T-cell (primary cell): ENCODE results near the gene NKAIN2. TPM values are rescaled to one million over a fixed set of nuclear protein-coding genes. Genes with fewer than 3 reads are reported as not detected.

Source experiments
- ATAC-seq, 4 experiments: fragments of 200-7000 bp in 3 of 4; fragments of 150-1000 bp in 1 of 4; cut with Tn5 transposase; replicated peaks in 1 of 4; 1 replicate in 3 of 4; 2 replicates in 1 of 4; pipeline ENCODE4 v1.10.0; 2021; ENCODE audit warnings: moderate library complexity in 3 of 4, mild to moderate bottlenecking in 2 of 4, moderate number of reproducible peaks in 1 of 4
- CTCF ChIA-PET, 2 donors: fragments of 300-600 bp; sonication (Branson Sonifier 250); formaldehyde crosslinking; loops; one replicate each; lab custom pipeline; 2022; ENCODE audit warnings: antibody characterized with exemption in 2 of 2; lab: Charles Lee
- POLR2A ChIA-PET, 2 donors: fragments of 300-600 bp; sonication (Branson Sonifier 250); formaldehyde crosslinking; loops; one replicate each; lab custom pipeline; 2022; ENCODE audit warnings: antibody characterized with exemption in 2 of 2; lab: Charles Lee
- DNase-seq, 35 experiments: peaks; one replicate each; pipeline versions ENCODE4 v3.0.0 to v3.0.0-alpha.2; 2013 to 2023
- H3K27ac ChIP-seq: one replicate; pipeline ENCODE4 v1.5.1; 2013; ENCODE audit warnings: low read length
- H3K27me3 ChIP-seq, 2 experiments: replicated peaks in 1 of 2; 1 replicate in 1 of 2; 2 replicates in 1 of 2; pipeline versions ENCODE4 v1.6.1 to v1.7.0; 2013; ENCODE audit warnings: low read length in 1 of 2, mixed read lengths in 1 of 2; ENCODE audit not compliant: control insufficient read depth in 2 of 2, insufficient read depth in 2 of 2; ENCODE audit errors: extremely low read depth in 1 of 2
- H3K36me3 ChIP-seq, 2 donors: 1 replicate in 1 of 2; 2 replicates in 1 of 2; pipeline versions ENCODE4 v1.6.1 to v1.7.0; 2013; ENCODE audit warnings: low read length in 1 of 2; ENCODE audit not compliant: control insufficient read depth in 2 of 2, insufficient read depth in 1 of 2; ENCODE audit errors: extremely low read depth in 1 of 2
- H3K4me1 ChIP-seq, 2 experiments: 1 replicate in 1 of 2; 2 replicates in 1 of 2; pipeline versions ENCODE4 v1.6.1 to v1.7.0; 2013; ENCODE audit warnings: low read length in 2 of 2, mixed read lengths in 1 of 2; ENCODE audit not compliant: insufficient read depth in 2 of 2, control insufficient read depth in 1 of 2; ENCODE audit errors: extremely low read depth in 1 of 2
- H3K4me3 ChIP-seq, 2 donors: 1 replicate in 1 of 2; 2 replicates in 1 of 2; pipeline versions ENCODE4 v1.5.1 to v1.7.0; 2013; ENCODE audit warnings: mild to moderate bottlenecking in 2 of 2, low read length in 1 of 2, moderate library complexity in 1 of 2; ENCODE audit not compliant: control insufficient read depth in 1 of 2; ENCODE audit errors: extremely low read depth in 1 of 2
- H3K9me3 ChIP-seq: 2 replicates; pipeline ENCODE4 v1.7.0; 2013
- H3K27ac Mint-ChIP-seq, 2 donors: one replicate each; pipeline ENCODE4 v1.8.0; 2020 to 2021; ENCODE audit warnings: mild to moderate bottlenecking in 2 of 2, mixed read lengths in 2 of 2
- H3K27me3 Mint-ChIP-seq, 2 donors: one replicate each; pipeline ENCODE4 v1.8.0; 2021 to 2022; ENCODE audit warnings: mixed read lengths in 2 of 2
- H3K36me3 Mint-ChIP-seq: one replicate; pipeline ENCODE4 v1.8.0; 2021; ENCODE audit warnings: mixed read lengths
- H3K4me1 Mint-ChIP-seq, 3 donors: one replicate each; pipeline ENCODE4 v1.8.0; 2020 to 2022; ENCODE audit warnings: mixed read lengths in 3 of 3, mild to moderate bottlenecking in 1 of 3
- H3K4me3 Mint-ChIP-seq, 3 donors: one replicate each; pipeline ENCODE4 v1.8.0; 2020 to 2022; ENCODE audit warnings: mild to moderate bottlenecking in 3 of 3, mixed read lengths in 3 of 3, moderate library complexity in 3 of 3
- H3K9me3 Mint-ChIP-seq, 3 donors: one replicate each; pipeline ENCODE4 v1.8.0; 2020 to 2022; ENCODE audit warnings: mixed read lengths in 3 of 3
- WGBS: methylation state at CpG from one replicate; pipeline ENCODE4 v1.1.5; 2013; ENCODE audit warnings: missing lambda C conversion rate; ENCODE audit not compliant: insufficient coverage; 5-methylcytosine and 5-hydroxymethylcytosine counted together
- total RNA-seq, 35 experiments: library from RNA in 6 of 35; stranded (reverse) in 6 of 35; fragments of 120-200 nt in 1 of 35; gene quantifications; one replicate each; pipeline versions ENCODE4 v1.2.1 to v1.2.4 and lab custom pipeline; 2013 to 2026

The NKAIN2 gene
- total RNA-seq, 5 donors from 2014 or later (not counting 1 experiment from before 2014, with no cell fraction given) = 0.13 TPM; not detected in 4

DNA sequence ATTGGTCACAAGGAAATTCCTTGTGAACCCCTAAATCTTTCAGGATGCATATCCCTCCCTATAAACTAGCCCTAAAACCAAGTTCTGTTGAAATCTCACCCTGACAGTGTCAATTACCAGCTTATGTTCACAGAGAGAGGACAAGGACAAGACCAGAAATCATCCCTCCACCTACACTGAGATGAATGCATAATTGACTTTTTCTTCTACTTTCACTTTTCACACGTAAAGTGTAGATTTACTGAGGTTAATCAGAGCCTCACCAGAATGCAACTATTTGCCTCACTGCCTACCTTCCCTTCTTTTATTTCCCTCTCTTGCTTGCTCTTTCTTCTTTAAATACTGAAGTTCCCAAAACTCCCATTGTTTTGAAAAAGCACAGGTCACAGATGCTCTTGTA, 15.3 kb upstream of the NKAIN2 start:
- H3K27ac ChIP-seq = no peak overlapping the region
- Mint-ChIP-seq H3K4me1 (peaks cover 0 to 2% (median 0%) of the 10 kb centered on the region in 3 donors), H3K4me3 (no peak overlapping the region), H3K9me3 (peaks cover 0 to 4% (median 0%) of the 10 kb centered on the region in 3 donors), H3K27me3 (peaks cover 0 to 5% of the 10 kb centered on the region in 2 donors), H3K27ac (no peak overlapping the region), H3K36me3 (no peaks in the 10 kb centered on the region)
- CTCF ChIA-PET = no interaction called here
- no peak overlapping the region for H3K4me3 ChIP-seq
- no peak for DNase-seq
- no peaks in the 10 kb centered on the region for H3K27me3 ChIP-seq
- POLR2A ChIA-PET = no interaction called here
- no peaks in the 10 kb centered on the region for H3K36me3 ChIP-seq
- H3K4me1 ChIP-seq = no peaks in the 10 kb centered on the region
- H3K9me3 ChIP-seq = no peaks in the 10 kb centered on the region
- WGBS = no CpG with 5 or more reads among the region's 1 CpG
- ATAC-seq = no peak

GRCh38 chr6:123794190-123794589, 9.5 kb upstream of the NKAIN2 start:
- H3K4me3 ChIP-seq = no peak overlapping the region
- CTCF ChIA-PET = interaction anchor here in 1 of 2 donors (0.5 kb wide), 1 partner anchor 1080 kb away, joined by 3 read pairs; no protein-coding TSS in a partner anchor
- Mint-ChIP-seq H3K9me3 (peaks cover 3 to 8% (median 4%) of the 10 kb centered on the region in 3 donors), H3K4me1 (no peaks in the 10 kb centered on the region), H3K36me3 (no peaks in the 10 kb centered on the region), H3K27ac (no peak overlapping the region), H3K27me3 (peaks cover 0 to 17% of the 10 kb centered on the region in 2 donors), H3K4me3 (no peak overlapping the region)
- no peaks in the 10 kb centered on the region for H3K4me1 ChIP-seq
- POLR2A ChIA-PET = no interaction called here
- no peaks in the 10 kb centered on the region for H3K36me3 ChIP-seq
- ATAC-seq = no peak
- no peaks in the 10 kb centered on the region for H3K9me3 ChIP-seq
- no peak for DNase-seq
- no peak overlapping the region for H3K27ac ChIP-seq
- H3K27me3 ChIP-seq = no peaks in the 10 kb centered on the region
- 100% methylated on average over 1 of the region's 2 CpGs for WGBS

GRCh38 chr6:123794799-123795198, 8.9 kb upstream of the NKAIN2 start:
- Mint-ChIP-seq H3K36me3 (no peaks in the 10 kb centered on the region), H3K9me3 (peaks cover 3 to 8% (median 4%) of the 10 kb centered on the region in 3 donors), H3K4me3 (no peak overlapping the region), H3K27ac (no peak overlapping the region), H3K4me1 (no peaks in the 10 kb centered on the region), H3K27me3 (peaks cover 0 to 17% of the 10 kb centered on the region in 2 donors)
- ChIA-PET CTCF (interaction anchor here in 1 of 2 donors (0.5 kb wide), 1 partner anchor 1081 kb away, joined by 3 read pairs; no protein-coding TSS in a partner anchor), POLR2A (no interaction called here)
- Histone ChIP-seq H3K9me3 (no peaks in the 10 kb centered on the region), H3K4me1 (no peaks in the 10 kb centered on the region), H3K36me3 (no peaks in the 10 kb centered on the region), H3K27ac (no peak overlapping the region), H3K4me3 (no peak overlapping the region), H3K27me3 (no peaks in the 10 kb centered on the region)
- no peak for ATAC-seq
- DNase-seq = no peak

- H3K9me3 Mint-ChIP-seq = no peaks in the 10 kb centered on the region
- ATAC-seq (no peak), DNase-seq (no peak)
- no peak overlapping the region for H3K4me3 Mint-ChIP-seq
- H3K27me3 Mint-ChIP-seq = peaks cover 38 to 56% of the 10 kb centered on the region in 2 donors
- 70% methylated on average over 3 of the region's 5 CpGs for WGBS
- peaks cover 3 to 9% of the 10 kb centered on the region in 2 experiments for H3K4me1 ChIP-seq
- H3K4me3 ChIP-seq = no peak overlapping the region
- ChIA-PET POLR2A (no interaction called here), CTCF (no interaction called here)
- peaks cover 7 to 15% of the 10 kb centered on the region in 2 experiments for H3K27me3 ChIP-seq
- H3K36me3 Mint-ChIP-seq = no peaks in the 10 kb centered on the region
- H3K4me1 Mint-ChIP-seq = peaks cover 14 to 15% (median 15%) of the 10 kb centered on the region in 3 donors
- H3K36me3 ChIP-seq = no peaks in the 10 kb centered on the region
- no peak overlapping the region for H3K27ac Mint-ChIP-seq
- H3K9me3 ChIP-seq = no peaks in the 10 kb centered on the region
- no peak overlapping the region for H3K27ac ChIP-seq
Observed at GRCh38 chr6:123801067-123801466, 2.6 kb upstream of the NKAIN2 start.

GRCh38 chr6:123802351-123802696, 1.3 kb upstream of the NKAIN2 start:
- H3K27ac Mint-ChIP-seq = no peak overlapping the region
- CTCF ChIA-PET = interaction anchor here (1.3 to 1.4 kb wide), 2 partner anchors 1312 kb away, joined by 7 to 8 read pairs; no protein-coding TSS in a partner anchor
- H3K27me3 Mint-ChIP-seq = peaks cover 38 to 54% of the 10 kb centered on the region in 2 donors
- DNase-seq (no peak), ATAC-seq (no peak)
- no peak overlapping the region for H3K27ac ChIP-seq
- peaks cover 3 to 9% of the 10 kb centered on the region in 2 experiments for H3K4me1 ChIP-seq
- H3K27me3 ChIP-seq = peaks cover 7 to 15% of the 10 kb centered on the region in 2 experiments
- peak overlapping the region in 1 of 2 donors; percentile 49 for H3K4me3 ChIP-seq
- no peaks in the 10 kb centered on the region for H3K9me3 ChIP-seq
- POLR2A ChIA-PET = no interaction called here
- no peaks in the 10 kb centered on the region for H3K36me3 ChIP-seq
- peak overlapping the region in 1 of 3 donors; percentile 66 for H3K4me3 Mint-ChIP-seq
- WGBS = 17% methylated on average over 6 of the region's 6 CpGs
- H3K9me3 Mint-ChIP-seq = no peaks in the 10 kb centered on the region
- H3K4me1 Mint-ChIP-seq = peaks cover 14 to 15% (median 15%) of the 10 kb centered on the region in 3 donors
- H3K36me3 Mint-ChIP-seq = no peaks in the 10 kb centered on the region

DNA sequence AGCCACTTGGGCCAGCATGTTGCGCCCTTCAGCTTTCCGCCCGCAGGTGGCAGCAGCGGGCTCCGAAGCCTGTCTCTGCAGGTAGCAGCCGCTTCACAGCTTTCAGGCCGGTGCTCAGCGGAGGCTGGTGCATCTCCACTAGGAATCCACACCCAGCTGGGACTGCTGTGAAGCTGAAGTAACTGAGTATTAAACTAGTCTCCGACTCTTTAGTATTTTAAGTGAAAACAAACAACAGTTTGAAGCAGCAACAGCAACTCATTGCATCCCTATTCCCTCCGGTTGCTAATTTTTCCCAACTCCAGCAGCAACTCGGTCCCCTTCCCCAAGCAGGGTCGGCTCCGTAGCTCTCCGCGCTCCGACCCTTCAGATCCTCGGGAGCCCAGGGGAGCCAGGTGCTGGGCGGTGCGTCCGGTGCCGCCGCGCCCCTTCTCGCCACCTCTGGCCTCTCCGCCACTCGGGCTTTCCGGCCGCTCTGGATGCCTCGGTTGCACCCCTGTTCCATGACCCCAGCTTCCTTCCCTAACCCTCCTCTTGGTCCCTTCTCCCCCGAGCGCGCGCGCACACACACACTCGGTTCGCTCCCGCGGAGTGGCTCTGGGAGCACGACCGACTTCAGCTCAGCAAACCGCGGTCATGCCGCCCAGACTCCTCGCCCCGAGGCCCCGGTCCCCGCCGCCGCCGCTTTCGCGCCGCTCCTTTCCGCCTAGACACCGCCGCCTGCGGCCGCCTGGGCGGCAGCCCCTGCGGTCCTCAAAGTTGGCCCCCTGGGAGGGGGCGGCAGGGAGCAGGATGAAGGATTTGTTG, 765 bp upstream of the NKAIN2 start:
- 2% methylated on average over 53 of the region's 61 CpGs for WGBS
- no peaks in the 10 kb centered on the region for H3K36me3 Mint-ChIP-seq
- ATAC-seq = peak in 3 of 4 experiments; percentile 50 to 66 (median 63)
- Histone ChIP-seq H3K27ac (no peak overlapping the region), H3K4me3 (peak overlapping the region; percentile 12 to 49), H3K9me3 (no peaks in the 10 kb centered on the region), H3K36me3 (no peaks in the 10 kb centered on the region), H3K27me3 (peaks cover 7 to 15% of the 10 kb centered on the region in 2 experiments), H3K4me1 (peaks cover 3 to 9% of the 10 kb centered on the region in 2 experiments)
- CTCF ChIA-PET = interaction anchor here (0.6 to 1.4 kb wide), 3 partner anchors 1075 to 1311 kb away, joined by 3 to 8 read pairs (median 7); no protein-coding TSS in a partner anchor
- POLR2A ChIA-PET = no interaction called here
- no peaks in the 10 kb centered on the region for H3K9me3 Mint-ChIP-seq
- DNase-seq = peak in 31 of 35 experiments; percentile 0 to 43 (median 26)
- peak overlapping the region; percentile 43 to 66 (median 45) for H3K4me3 Mint-ChIP-seq
- H3K4me1 Mint-ChIP-seq = peaks cover 14 to 15% (median 15%) of the 10 kb centered on the region in 3 donors
- no peak overlapping the region for H3K27ac Mint-ChIP-seq
- H3K27me3 Mint-ChIP-seq = peaks cover 38 to 54% of the 10 kb centered on the region in 2 donors
